Neuronal stem cell (in vitro differentiated cells): ENCODE measurements around the gene PTPN14.

Experiments used
- DNase-seq: peaks from one replicate; pipeline ENCODE4 v3.0.0-alpha.2; 2013; ENCODE audit warnings: low spot score
- H2AFZ ChIP-seq: one replicate; pipeline ENCODE4 v1.6.1; 2013; ENCODE audit warnings: mild to moderate bottlenecking, low read length, inconsistent platforms
- H2AK5ac ChIP-seq: 2 replicates; pipeline ENCODE4 v1.6.1; 2013; ENCODE audit warnings: low read depth, mild to moderate bottlenecking, inconsistent platforms, low read length, moderate library complexity, mixed read lengths
- H2BK120ac ChIP-seq: 2 replicates; pipeline ENCODE4 v1.6.1; 2013; ENCODE audit warnings: low read depth, mild to moderate bottlenecking, inconsistent platforms, low read length, moderate library complexity, mixed read lengths
- H2BK12ac ChIP-seq: one replicate; pipeline ENCODE4 v1.6.1; 2013; ENCODE audit warnings: low read length, inconsistent platforms
- H2BK15ac ChIP-seq: 2 replicates; pipeline ENCODE4 v1.6.1; 2013; ENCODE audit warnings: mild to moderate bottlenecking, low read length, inconsistent platforms, mixed read lengths
- H2BK5ac ChIP-seq: one replicate; pipeline ENCODE4 v1.6.1; 2013; ENCODE audit warnings: inconsistent platforms, mild to moderate bottlenecking, low read length, moderate library complexity
- H3K14ac ChIP-seq: one replicate; pipeline ENCODE4 v1.6.1; 2013; ENCODE audit warnings: low read length, inconsistent platforms
- H3K18ac ChIP-seq: 2 replicates; pipeline ENCODE4 v1.6.1; 2013; ENCODE audit warnings: low read length, inconsistent platforms
- H3K23ac ChIP-seq: 2 replicates; pipeline ENCODE4 v1.6.1; 2013; ENCODE audit warnings: low read depth, mild to moderate bottlenecking, mixed read lengths, low read length, inconsistent platforms; ENCODE audit not compliant: poor library complexity
- H3K27ac ChIP-seq: replicated peaks from 3 replicates; pipeline ENCODE4 v1.5.1; 2013; ENCODE audit warnings: low read length, inconsistent platforms
- H3K27me3 ChIP-seq, 3 experiments: 2 replicates each; pipeline ENCODE4 v1.6.1; 2013; ENCODE audit warnings: low read length in 3 of 3, mild to moderate bottlenecking in 2 of 3, inconsistent platforms in 1 of 3, low read depth in 1 of 3, mixed read lengths in 1 of 3, moderate library complexity in 1 of 3; ENCODE audit not compliant: control insufficient read depth in 3 of 3, insufficient read depth in 3 of 3
- H3K36me3 ChIP-seq, 2 donors: replicated peaks in 1 of 2; 2 replicates each; pipeline ENCODE4 v1.6.1; 2013; ENCODE audit warnings: low read length in 2 of 2; ENCODE audit not compliant: control insufficient read depth in 2 of 2, insufficient read depth in 2 of 2
- H3K4ac ChIP-seq: 2 replicates; pipeline ENCODE4 v1.6.1; 2013; ENCODE audit warnings: inconsistent platforms, mild to moderate bottlenecking, low read length, moderate library complexity
- H3K4me1 ChIP-seq, 2 donors: 1 replicate in 1 of 2; 2 replicates in 1 of 2; pipeline ENCODE4 v1.6.1; 2013; ENCODE audit warnings: low read length in 2 of 2, low read depth in 1 of 2; ENCODE audit not compliant: control insufficient read depth in 2 of 2, insufficient read depth in 1 of 2
- H3K4me2 ChIP-seq: one replicate; pipeline ENCODE4 v1.6.1; 2013; ENCODE audit warnings: mild to moderate bottlenecking, low read length, inconsistent platforms; ENCODE audit not compliant: insufficient read depth, poor library complexity, severe bottlenecking
- H3K4me3 ChIP-seq, 2 donors: 2 replicates each; pipeline ENCODE4 v1.5.1; 2013; ENCODE audit warnings: low read length in 2 of 2, mild to moderate bottlenecking in 2 of 2, inconsistent platforms in 1 of 2, moderate library complexity in 1 of 2
- H3K79me1 ChIP-seq: one replicate; pipeline ENCODE4 v1.6.1; 2013; ENCODE audit warnings: low read depth, mild to moderate bottlenecking, inconsistent platforms, low read length, moderate library complexity
- H3K9ac ChIP-seq: one replicate; pipeline ENCODE4 v1.6.1; 2013; ENCODE audit warnings: mild to moderate bottlenecking, low read depth, low read length, inconsistent platforms; ENCODE audit not compliant: poor library complexity
- H3K9me3 ChIP-seq, 2 donors: replicated peaks in 1 of 2; 2 replicates each; pipeline versions ENCODE3 to v1.6.1; 2013; ENCODE audit warnings: low read length in 2 of 2, mild to moderate bottlenecking in 2 of 2, inconsistent platforms in 1 of 2, low read depth in 1 of 2, mixed read lengths in 1 of 2, moderate library complexity in 1 of 2; ENCODE audit not compliant: control insufficient read depth in 2 of 2, insufficient read depth in 1 of 2
- H4K8ac ChIP-seq: one replicate; pipeline ENCODE4 v1.6.1; 2013; ENCODE audit warnings: low read depth, mild to moderate bottlenecking, inconsistent platforms, low read length, moderate library complexity
- H4K91ac ChIP-seq: one replicate; pipeline ENCODE4 v1.6.1; 2013; ENCODE audit warnings: low read length, low read depth, mild to moderate bottlenecking, inconsistent platforms; ENCODE audit not compliant: poor library complexity
- WGBS, 2 donors: extraction: QIAGEN DNeasy Blood & Tissue Kit; methylation state at CpG; one replicate each; pipeline ENCODE4 v1.1.7; 2013; ENCODE audit warnings: missing lambda C conversion rate in 2 of 2, mixed read lengths in 1 of 2; ENCODE audit not compliant: insufficient read length in 2 of 2, insufficient replicate concordance in 1 of 2; ENCODE audit errors: extremely low coverage in 2 of 2; 5-methylcytosine and 5-hydroxymethylcytosine counted together

PTPN14 gene

GRCh38 chr1:214369364-214369763, 182.0 kb downstream of the PTPN14 start:
- H2AK5ac ChIP-seq: no peak overlapping the region
- peaks cover 0 to 4% of the 10 kb centered on the region in 2 donors for H3K9me3 ChIP-seq
- no peak overlapping the region for H4K8ac ChIP-seq
- H2BK5ac ChIP-seq: no peak overlapping the region
- no peak overlapping the region for H2BK15ac ChIP-seq
- H3K9ac ChIP-seq: no peak overlapping the region
- H3K4me3 ChIP-seq: no peak overlapping the region
- no peak overlapping the region for H3K14ac ChIP-seq
- H2BK12ac ChIP-seq: no peak overlapping the region
- no peak overlapping the region for H3K4ac ChIP-seq
- no CpG with 5 or more reads among the region's 8 CpGs for WGBS, 2 donors
- no peak overlapping the region for H4K91ac ChIP-seq
- H2AFZ ChIP-seq: no peak overlapping the region
- H3K23ac ChIP-seq: no peak overlapping the region
- DNase-seq: no peak
- no peak overlapping the region for H2BK120ac ChIP-seq
- H3K36me3 ChIP-seq: peaks cover 16 to 71% of the 10 kb centered on the region in 2 donors
- no peak overlapping the region for H3K27ac ChIP-seq
- no peaks in the 10 kb centered on the region for H3K27me3 ChIP-seq
- no peaks in the 10 kb centered on the region for H3K4me1 ChIP-seq
- peaks cover 4% of the 10 kb centered on the region for H3K79me1 ChIP-seq
- no peak overlapping the region for H3K18ac ChIP-seq
- no peak overlapping the region for H3K4me2 ChIP-seq

GRCh38 chr1:214367841-214368240, 183.6 kb downstream of the PTPN14 start:
- Histone ChIP-seq H3K9me3 (peaks cover 0 to 4% of the 10 kb centered on the region in 2 donors), H4K91ac (no peak overlapping the region), H2BK15ac (no peak overlapping the region), H3K23ac (no peak overlapping the region), H2BK5ac (no peak overlapping the region), H3K9ac (no peak overlapping the region), H3K79me1 (peaks cover 4% of the 10 kb centered on the region), H4K8ac (no peak overlapping the region), H2BK12ac (no peak overlapping the region), H2AFZ (no peak overlapping the region), H3K4me2 (no peak overlapping the region), H2BK120ac (no peak overlapping the region), H2AK5ac (no peak overlapping the region), H3K4ac (no peak overlapping the region), H3K4me1 (no peaks in the 10 kb centered on the region), H3K14ac (no peak overlapping the region), H3K36me3 (peaks cover 16 to 76% of the 10 kb centered on the region in 2 donors), H3K27me3 (no peaks in the 10 kb centered on the region), H3K4me3 (no peak overlapping the region), H3K27ac (no peak overlapping the region), H3K18ac (no peak overlapping the region)
- WGBS, 2 donors: no CpG with 5 or more reads among the region's 5 CpGs
- no peak for DNase-seq

DNA sequence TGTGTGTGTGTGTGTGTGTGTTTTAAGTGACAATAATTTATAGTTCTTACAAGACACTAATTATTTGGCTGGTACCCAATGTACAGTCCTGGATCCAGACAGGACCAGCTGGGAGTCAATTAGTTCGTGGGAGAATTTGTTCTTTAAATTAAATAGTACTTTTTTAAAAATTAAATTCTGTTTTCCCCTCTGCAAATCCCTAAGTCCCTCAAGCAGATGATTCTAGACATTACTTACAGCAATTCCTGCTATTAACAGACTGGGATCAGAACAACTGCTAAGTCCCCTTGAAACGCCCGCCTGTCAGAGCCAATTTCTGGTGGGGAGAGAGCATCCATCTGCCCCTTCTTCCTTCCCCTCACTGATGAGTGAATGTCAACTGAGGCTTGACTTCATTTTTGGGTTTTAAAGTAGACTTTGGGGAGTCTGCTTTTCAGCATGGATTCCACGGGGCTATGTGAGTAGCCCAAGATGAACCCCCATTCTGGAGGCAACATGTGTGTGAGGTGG, 186.6 kb downstream of the PTPN14 start:
- no CpG with 5 or more reads among the region's 4 CpGs for WGBS, 2 donors

GRCh38 chr1:214364386-214364785, 187.0 kb downstream of the PTPN14 start:
- no peak overlapping the region for H3K23ac ChIP-seq
- no peak overlapping the region for H3K4me3 ChIP-seq
- no peak overlapping the region for H2BK120ac ChIP-seq
- no peak overlapping the region for H2AFZ ChIP-seq
- no peak overlapping the region for H4K91ac ChIP-seq
- H3K9ac ChIP-seq: no peak overlapping the region
- H3K27ac ChIP-seq: no peak overlapping the region
- no peak overlapping the region for H3K4ac ChIP-seq
- WGBS, 2 donors: no CpG with 5 or more reads among the region's 12 CpGs
- peaks cover 0 to 2% of the 10 kb centered on the region in 2 donors for H3K4me1 ChIP-seq
- DNase-seq: no peak
- H3K79me1 ChIP-seq: peaks cover 4% of the 10 kb centered on the region
- H3K14ac ChIP-seq: no peak overlapping the region
- H3K27me3 ChIP-seq: no peaks in the 10 kb centered on the region
- no peak overlapping the region for H3K4me2 ChIP-seq
- H2BK5ac ChIP-seq: no peak overlapping the region
- H2BK12ac ChIP-seq: no peak overlapping the region
- no peak overlapping the region for H2AK5ac ChIP-seq
- H4K8ac ChIP-seq: no peak overlapping the region
- H3K18ac ChIP-seq: no peak overlapping the region
- no peaks in the 10 kb centered on the region for H3K9me3 ChIP-seq
- H3K36me3 ChIP-seq: peaks cover 11 to 76% of the 10 kb centered on the region in 2 donors
- H2BK15ac ChIP-seq: no peak overlapping the region

More for the DNA sequence above, 186.6 kb downstream of the PTPN14 start:
- DNase-seq: no peak
- H3K4me2 ChIP-seq: no peak overlapping the region
- H3K36me3 ChIP-seq: peaks cover 12 to 76% of the 10 kb centered on the region in 2 donors
- H3K23ac ChIP-seq: no peak overlapping the region
- H3K27me3 ChIP-seq: no peaks in the 10 kb centered on the region
- no peak overlapping the region for H4K8ac ChIP-seq
- no peak overlapping the region for H3K9ac ChIP-seq
- H2AK5ac ChIP-seq: no peak overlapping the region
- H3K4me1 ChIP-seq: peaks cover 0 to 2% of the 10 kb centered on the region in 2 donors
- H2BK12ac ChIP-seq: no peak overlapping the region
- no peak overlapping the region for H3K18ac ChIP-seq
- no peak overlapping the region for H3K27ac ChIP-seq
- no peak overlapping the region for H4K91ac ChIP-seq
- H2BK120ac ChIP-seq: no peak overlapping the region
- H3K4me3 ChIP-seq: no peak overlapping the region
- no peak overlapping the region for H2BK15ac ChIP-seq
- no peak overlapping the region for H3K14ac ChIP-seq
- H3K79me1 ChIP-seq: peaks cover 4% of the 10 kb centered on the region
- H3K9me3 ChIP-seq: no peaks in the 10 kb centered on the region
- H3K4ac ChIP-seq: no peak overlapping the region
- no peak overlapping the region for H2AFZ ChIP-seq
- H2BK5ac ChIP-seq: no peak overlapping the region
